ENCODE results near the gene BTG4.

BTG4 gene

DNA sequence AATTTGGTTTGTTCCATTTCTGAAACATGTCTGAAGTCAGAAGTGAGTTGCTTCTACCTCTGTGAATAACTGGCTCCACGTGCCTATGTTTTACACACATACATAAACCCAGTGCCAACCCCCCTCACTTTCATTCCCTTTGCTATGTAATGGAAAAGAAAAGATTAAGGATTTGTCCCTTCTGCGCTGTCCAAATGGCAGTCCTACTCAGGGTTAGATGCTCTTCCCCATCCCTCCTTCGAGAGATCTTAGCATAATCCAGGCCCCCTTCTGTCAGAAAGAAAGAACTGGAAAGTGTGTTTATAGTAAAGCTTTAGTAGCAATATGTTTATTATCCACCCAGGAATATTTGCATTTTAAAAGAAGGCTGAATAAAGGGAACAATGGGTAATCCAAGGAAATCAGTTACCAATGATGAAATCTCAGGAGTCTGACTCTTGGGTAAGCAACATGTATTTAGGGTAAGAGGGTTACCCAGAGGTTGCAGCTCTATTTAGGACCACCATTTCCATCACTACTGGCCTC, 25.2 kb upstream of the BTG4 start:
- no peak for DNase-seq (ENCODE audit: low spot score)

DNA sequence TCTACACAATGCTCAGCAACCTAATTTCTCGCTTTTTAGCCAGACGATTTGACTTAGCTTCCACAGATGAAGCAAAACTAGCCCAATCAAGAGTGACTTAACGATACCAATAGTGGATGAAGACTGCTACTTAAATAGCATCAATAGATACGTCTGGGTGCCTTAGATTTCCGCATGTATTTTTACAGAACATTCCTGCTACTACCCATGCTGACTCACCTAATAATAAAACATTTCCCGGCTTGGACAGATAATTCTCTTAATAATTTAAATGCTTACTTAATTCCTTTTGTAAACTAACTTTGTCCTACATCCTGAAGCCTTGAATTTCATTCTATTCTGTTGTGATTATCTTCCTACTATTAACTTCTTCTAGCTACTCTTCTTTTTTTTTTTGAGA, 23.1 kb upstream of the BTG4 start:
- no peak for DNase-seq (ENCODE audit: low spot score)

DNA sequence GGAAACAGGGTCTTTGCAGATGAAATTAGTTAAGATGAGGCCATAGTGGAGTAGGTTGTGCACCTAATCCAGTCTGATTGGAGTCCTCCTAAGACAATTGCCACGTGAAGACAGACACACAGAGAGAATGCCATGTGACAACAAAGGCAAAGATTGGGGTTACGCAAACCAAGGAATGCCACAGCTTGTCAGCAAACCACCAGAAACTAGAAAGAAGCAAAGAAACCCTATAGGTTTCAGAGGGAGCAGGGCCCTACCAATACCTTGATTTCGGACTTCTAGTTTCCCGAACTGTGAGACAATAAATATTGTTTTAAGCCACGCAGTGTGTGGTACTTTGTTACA, 20.2 kb upstream of the BTG4 start:
- DNase-seq (ENCODE audit: low spot score): no peak

DNA sequence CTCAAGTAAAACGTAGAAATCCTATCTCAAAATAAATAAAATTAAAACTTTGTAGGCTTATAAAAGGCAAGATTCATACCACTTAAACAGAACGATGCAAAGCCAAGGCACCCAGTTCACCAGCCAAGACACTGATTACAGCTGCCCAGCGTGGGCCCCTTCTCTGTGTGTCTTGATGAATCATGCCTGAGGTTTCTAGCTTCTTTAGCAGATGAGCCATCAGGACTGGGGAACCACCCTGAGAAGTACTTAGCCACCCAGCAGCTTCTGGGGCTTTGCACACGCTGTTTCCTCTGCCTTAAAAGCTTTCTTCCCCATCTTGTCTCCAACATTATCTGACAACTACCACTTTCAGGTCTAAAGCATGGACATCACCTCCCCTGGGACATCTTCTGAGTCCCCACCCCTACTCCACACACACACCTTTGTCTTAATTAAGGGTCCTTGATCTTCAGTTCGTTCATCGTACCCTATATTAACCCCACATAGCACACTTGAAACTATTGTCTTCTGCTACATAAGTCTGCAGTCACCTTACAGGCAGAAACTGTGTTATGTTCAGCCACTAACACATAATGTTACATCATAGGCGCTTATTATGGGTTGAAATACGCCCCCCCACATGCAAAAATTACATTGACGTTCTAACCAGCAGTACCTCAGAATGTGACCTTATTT, 19.6 kb upstream of the BTG4 start:
- no peak for DNase-seq (ENCODE audit: low spot score)

DNA sequence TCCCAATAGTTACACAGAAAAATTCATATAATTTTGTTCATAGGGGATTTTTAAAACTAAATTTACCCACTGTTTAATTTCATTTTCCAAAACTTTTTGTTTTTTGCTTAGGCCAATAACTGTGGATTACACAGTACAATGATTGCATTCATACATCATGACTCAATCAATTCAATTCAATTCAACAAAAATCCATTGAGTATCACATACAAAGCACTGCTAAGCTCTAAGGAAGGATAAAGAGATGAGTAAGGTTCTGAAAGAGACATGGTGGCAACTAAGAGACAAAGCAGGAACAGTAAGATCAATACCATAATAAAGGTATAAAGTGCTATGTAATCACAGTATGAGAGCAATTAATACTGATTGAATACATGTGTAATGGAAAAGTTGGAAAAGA, 18.9 kb upstream of the BTG4 start:
- DNase-seq (ENCODE audit: low spot score): no peak

DNA sequence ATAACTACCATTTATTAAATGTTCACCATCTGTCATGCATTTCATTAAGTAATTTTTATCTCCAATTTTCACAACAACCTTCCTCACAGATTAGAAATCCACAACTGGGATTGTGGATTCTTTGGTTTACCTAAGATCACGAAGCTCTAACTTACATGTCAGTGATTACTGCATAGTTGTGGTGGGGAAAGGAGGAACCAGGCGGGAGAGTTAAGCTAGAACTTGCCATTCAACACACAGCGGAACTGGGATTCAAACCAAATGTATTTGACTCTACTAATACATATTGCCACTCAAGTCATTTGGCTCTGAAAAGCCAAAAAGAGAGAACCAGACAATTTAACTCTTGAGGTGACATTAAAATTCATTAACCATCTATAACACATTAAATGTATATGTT, 17.9 kb upstream of the BTG4 start:
- no peak for DNase-seq (ENCODE audit: low spot score)

DNA sequence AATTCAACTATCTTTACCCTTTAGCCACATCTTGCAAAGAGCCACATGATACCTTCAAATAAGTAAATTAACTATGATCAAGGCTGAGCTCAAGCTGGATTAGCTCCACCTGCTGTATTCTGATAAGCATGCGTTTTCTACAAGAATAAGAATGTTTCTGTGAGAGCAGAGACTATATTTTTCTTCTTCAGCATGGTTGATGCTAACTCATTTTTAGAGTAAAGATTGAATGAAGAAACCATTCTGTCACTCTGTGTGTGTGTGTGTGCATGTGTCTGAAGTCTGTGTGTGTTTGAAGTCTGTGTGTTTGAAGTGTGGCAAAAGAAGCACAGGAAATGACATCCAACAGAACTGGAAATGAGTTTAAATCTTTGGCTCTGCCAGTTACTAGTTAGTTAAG, 16.4 kb upstream of the BTG4 start:
- no peak for DNase-seq (ENCODE audit: low spot score)

DNA sequence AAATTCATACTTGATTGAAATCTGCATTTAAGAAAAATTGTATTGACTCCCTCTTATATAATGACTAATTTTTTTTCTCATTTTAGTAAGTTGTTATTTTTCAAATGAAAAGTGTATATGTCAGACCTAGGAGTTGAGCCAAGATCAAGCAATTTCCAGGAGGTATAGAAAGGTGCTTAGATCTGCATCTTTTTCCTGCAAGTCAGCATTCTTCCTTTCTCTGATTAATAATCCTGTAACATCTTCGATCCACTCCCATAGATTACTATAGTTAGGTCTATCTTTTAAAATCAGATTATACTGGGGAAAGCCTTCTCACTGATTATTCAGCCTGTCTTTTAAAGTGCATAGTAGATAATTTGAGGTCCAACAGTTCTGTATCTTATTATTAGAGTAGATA, 15.1 kb upstream of the BTG4 start:
- no peak for DNase-seq (ENCODE audit: low spot score)

DNA sequence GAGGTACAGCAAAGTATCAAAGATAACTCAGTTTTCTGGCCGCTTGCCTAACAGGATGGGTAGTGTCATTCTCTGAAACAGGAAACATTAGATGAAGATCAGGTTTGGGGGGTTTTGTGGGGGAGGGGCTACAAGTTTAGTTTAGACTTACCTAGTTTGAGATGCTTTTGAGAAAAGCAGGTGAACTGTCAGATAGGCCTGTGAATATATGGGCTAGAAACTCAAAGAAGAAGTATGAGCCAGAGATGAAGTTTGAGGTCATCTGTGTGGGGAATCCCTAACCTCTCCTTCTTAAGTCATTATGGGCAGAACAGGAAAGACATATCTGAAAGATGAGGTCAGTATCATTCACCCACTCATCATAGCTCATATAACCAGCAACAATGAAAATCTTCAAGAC, 14.3 kb upstream of the BTG4 start:
- DNase-seq (ENCODE audit: low spot score): no peak

DNA sequence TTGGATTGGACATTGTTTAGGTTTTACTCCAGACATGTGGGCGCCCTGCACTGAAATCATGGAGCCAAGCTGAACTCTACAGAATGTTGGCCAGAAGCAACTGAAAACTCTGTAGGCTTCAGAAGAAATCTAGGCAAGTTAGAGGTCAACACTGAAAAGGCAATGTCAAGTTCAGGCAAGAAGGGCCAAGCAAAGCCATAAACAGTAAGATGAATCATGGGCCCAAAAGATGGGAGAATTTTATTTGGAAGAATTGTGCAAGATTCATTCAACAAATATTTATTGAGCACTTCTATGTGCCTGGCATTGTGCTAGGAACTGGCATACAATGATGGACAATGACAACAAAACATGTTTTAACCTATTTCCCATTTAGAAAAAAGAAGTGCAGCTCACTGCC, 13.3 kb upstream of the BTG4 start:
- no peak for DNase-seq (ENCODE audit: low spot score)

DNA sequence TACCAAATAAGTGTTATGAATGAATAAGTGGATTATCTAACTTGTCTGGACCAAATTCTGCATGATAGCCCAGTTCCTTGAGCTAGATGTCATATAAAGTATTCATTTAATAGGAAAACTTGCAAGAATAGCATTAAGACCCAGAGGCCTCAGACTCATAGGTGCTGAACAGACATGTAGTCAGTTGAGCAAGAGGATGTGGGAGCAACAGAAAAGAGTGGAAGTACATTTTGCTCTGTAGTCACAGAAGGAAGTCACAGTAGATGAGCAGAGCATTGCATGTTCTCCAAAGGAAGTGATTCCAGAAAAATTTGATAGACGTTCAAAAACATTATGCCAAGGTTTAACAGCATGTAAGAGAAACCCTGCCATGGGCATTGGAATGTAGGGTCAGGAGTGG, 11.9 kb upstream of the BTG4 start:
- DNase-seq (ENCODE audit: low spot score): no peak

DNA sequence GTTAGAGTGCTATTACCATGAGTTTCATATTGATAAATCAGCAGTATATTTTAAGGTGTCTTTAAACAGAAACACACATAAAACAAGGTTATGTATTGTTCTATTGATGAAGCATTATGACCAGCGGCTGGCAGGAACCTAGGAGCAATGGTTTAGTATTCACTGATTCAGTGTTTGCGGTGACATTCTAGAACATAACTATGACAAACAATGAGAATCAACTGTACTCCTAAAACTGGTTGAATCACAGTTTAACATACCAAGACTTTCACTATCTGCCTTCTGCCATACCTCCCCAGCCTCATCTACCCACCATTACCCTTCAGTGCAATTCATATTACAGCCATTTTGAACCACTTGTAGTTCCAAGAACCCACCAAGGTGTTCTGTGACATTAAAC, 11.2 kb upstream of the BTG4 start:
- DNase-seq (ENCODE audit: low spot score): no peak

DNA sequence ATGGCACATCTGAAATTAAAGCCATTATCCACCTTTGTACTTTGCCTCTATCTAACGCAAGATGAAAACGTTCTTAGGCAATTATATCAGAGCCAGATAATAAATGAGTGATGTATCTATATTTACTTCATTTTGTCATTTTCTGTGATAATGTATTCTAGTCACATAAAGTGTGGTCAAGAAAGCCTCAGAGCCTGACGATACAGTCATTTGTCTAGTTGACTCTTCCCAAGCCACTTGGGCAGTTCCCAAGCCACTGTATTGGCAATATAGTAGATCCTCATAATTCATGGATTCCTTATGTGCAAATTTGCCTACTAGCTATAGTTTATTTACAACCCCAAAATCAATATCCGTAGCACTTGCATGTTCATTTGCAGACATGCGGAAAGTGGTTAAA, 10.2 kb upstream of the BTG4 start:
- DNase-seq (ENCODE audit: low spot score): no peak

DNA sequence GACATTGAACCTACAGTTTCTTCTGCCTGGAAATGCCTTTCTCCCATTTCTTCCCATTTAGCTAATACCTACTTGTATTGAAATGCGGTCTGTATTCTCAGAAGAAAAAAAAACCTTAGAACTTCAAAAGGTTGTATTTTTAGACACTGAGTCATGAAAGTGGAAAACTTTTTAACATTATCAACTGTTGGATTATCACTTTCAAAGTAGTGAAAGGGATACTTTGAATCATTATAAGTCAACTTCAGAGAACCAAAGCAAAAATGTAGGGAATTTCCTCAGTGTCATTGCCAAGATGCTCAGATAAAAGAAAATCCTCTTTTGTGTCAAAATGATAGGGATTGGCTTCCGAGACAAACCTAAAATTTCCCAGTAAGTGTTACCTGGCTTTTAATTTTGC, 8.9 kb upstream of the BTG4 start:
- DNase-seq (ENCODE audit: low spot score): no peak

DNA sequence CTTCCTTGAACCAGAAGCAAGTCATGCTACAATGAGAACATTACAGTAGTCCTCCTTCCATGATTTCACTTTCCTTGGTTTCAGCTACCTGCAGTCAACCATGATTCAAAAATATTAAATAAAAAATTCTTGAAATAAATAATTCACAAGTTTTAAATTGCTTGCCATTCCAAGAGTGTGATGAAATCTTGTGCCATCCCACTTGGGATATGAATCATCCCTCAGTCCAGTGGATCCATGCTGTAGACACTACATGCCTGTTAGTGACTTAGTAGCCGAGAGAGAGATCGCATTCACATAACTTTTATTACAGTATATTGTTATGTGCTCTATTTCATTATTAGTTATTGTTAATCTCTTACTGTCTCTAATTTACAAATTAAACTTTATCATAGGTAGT, 8.4 kb upstream of the BTG4 start:
- no peak for DNase-seq (ENCODE audit: low spot score)

DNA sequence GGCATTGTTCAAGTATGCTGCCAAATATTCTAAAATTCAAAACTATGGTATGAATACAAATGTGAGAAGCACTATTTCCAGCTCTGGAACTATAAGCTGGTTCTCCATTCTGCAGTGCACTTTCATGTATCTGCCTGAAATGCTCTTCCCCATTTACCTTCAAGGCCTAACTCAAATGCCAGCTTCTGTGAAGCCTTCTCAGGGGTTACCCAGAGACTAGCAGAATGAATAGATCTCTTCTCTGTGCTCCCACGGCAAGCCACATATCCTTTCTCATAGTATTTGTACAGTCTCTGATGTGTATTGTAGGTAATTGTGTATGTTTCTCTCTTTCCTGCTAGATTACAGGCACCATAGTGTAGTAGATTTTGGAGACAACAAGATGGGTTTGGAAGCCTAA, 6.5 kb upstream of the BTG4 start:
- DNase-seq (ENCODE audit: low spot score): no peak

DNA sequence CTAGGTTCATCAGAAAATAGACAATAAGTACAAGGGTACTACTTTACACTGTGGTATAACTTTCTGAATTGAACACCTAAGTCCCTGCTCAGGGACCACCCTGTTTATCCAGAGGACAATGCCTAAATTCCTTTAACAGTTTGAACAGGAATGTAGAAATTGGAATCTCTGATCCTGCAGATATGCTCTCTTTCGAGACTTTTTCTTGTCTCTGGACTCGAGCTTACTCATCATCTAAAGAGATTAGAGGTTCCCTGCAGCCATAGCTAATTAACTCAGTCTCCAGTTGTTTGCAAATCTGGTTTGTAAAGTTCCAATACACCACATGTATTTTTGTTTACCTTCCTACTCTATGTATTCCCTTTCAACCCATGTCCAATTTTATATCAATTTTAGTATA, 3.4 kb upstream of the BTG4 start:
- DNase-seq (ENCODE audit: low spot score): no peak

DNA sequence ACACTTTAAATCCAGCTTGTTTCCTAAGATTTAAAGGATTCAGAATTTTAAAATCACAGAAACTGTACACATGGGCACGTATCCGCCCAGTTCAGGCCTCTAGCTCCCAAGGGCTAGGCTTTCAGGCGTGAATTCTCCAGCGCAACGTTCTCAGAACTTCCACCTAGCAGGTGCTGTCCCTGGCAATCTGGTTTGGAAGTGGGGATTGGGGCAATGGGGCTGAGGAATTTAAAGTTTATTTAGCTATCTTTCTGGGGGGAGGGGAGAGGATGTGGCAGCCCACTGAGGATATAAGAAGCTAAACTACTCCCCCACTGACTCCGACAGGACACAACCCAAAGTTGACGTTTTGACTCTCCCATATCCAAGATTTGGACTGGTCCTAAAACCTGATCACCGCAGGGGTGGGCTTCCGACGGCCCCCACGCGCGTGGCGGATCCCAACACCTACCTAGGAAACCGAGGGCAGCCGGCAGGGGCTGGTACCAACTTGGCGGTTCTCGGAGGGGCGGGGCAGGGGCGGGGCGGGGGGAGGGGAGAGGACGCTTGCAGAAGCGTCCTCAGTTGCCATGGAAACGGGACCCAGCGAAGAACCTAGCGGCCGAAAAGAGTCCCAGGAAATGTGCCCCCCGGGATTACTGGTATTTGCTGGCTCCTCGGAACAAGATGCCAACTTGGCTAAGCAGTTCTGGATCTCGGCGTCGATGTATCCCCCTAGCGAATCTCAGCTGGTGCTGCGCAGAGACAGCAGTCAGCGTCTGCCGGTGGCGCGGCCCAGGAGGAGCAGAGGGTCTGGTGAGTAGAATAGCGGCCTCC, 2.2 kb upstream of the BTG4 start, which contains the start of gene HOATZ:
TSS of gene HOATZ (plus strand) at position 563 of the 816 bp plus-strand sequence. CDS start at position 570, 7 bp downstream.
- DNase-seq (ENCODE audit: low spot score): peak; percentile 85

DNA sequence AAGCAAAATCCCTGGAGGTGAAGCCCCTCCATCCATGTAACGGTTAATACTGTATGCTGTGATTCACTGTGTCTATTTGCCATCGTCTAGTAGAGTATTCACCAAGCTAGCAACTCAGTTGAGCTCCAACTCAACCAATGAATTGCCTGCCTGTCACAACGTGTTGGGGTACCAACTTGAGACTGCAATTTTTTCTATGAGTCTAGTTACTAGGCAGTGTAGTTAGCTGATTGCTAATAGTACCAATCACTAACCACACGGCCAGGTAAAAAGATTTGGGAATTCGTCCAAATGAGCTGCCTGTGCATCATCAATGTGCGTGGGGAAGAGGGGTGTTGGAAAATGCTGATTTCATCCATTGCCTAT, 1.0 kb upstream of the BTG4 start:
- DNase-seq (ENCODE audit: low spot score): no peak

DNA sequence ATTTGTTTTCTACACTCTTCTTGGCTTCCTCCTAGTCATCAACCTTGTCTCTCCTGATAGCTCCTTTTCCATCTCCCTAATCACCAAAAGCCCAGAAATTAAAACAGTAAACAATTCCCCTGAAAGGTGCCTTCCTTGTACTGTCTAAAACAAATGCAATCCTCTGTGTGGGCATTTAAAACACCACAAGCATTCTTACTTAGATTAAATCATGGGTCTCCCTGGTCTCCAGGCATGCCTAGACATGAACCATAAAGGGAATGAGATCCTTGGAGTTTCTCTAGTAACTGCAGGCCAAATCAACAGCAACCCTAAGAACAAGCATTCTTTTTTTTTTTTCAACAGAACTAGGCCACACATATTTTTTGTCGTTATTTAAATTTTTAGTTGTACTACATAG, 1.9 kb downstream of the BTG4 start:
- no peak for DNase-seq (ENCODE audit: low spot score)

DNA sequence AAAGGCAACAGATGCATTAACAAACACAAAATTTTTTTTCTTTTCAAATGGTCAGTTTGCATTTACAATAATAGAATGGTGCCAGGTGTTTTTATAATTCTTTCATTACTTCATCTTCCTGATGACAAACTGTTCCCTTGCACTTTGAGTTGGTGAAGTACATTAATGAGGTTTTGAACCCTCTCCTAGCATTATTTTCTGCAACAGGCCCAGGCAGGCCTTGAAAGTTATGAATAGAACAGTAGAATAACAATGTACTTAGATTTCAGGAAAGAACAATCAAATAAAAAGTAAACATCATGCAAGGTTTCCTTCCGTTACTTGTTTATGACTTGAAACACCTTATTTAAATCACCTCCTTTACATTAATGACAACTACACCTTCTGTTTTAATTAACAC, 9.6 kb downstream of the BTG4 start:
- no peak for DNase-seq (ENCODE audit: low spot score)

DNA sequence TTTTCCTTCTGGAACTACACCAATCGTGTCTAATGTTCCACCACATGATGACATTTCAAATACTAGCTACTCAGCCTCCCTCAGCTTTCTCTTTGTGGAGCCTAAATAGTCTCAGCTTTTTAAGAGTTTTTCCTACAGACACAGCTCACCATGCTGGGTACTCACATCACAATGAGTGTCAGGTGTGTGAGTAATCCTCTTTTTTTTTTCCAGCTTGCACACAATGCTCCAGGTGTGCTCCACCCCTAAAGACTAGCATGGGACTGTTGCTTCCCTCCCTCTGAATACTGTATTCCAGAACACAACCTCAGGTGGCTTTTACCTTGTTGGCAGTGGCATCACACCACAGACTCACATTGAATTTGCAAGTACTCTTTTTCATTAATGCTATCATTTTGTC, 11.7 kb downstream of the BTG4 start:
- DNase-seq (ENCODE audit: low spot score): no peak

DNA sequence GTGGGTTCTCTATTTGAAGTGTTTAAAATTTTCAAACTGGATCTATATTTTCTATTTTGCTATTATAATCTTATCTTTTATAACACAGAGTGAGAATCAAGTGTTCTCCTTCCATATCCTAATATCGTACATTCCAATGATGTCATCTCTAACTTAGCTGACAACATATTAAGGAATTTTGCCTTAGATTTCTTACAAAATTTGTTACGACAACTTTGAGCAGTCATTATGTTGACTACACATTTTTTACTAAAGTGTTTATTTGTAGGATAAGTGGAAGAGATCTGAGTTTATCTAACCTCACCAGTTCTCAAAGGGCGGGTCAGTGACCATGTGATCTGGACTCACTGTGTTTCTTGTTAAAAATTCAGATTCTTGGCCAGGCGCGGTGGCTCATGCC, 12.7 kb downstream of the BTG4 start:
- DNase-seq (ENCODE audit: low spot score): no peak

DNA sequence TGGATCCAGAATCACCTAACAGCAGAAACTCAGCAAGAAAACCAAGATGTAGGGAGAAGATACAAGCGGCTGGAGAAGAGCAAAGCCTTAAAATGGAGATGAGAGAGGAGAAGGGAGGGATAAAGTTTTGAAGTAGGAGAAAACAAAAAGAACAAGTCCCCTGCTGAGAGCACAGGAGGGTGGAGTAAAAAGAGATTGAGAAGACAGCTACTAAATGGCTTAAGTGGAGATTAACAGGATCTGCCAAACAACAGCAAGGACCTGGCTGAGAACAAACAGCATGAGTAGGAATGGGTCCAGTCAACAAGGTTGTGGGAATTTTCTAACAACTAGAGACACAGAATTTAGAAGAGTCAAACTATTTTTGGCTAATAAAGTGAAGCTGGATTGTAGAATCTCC, 18.1 kb downstream of the BTG4 start:
- no peak for DNase-seq (ENCODE audit: low spot score)

Data from ecto neural progenitor cell (in vitro differentiated cells).